GM19328 (cell line): ENCODE measurements around the gene SEMA3E.
"Not testable (repeated sequence)": the region's sequence is repeated elsewhere in the genome, so short reads cannot be mapped to it uniquely, and the experiment has no call there.

Source experiments
- ATAC-seq: cut with Tn5 transposase; IDR thresholded peaks from one replicate; pipeline ENCODE4 v1.9.1; 2021; ENCODE audit warnings: mild to moderate bottlenecking, moderate library complexity; ENCODE audit not compliant: unreplicated experiment

Gene SEMA3E

DNA sequence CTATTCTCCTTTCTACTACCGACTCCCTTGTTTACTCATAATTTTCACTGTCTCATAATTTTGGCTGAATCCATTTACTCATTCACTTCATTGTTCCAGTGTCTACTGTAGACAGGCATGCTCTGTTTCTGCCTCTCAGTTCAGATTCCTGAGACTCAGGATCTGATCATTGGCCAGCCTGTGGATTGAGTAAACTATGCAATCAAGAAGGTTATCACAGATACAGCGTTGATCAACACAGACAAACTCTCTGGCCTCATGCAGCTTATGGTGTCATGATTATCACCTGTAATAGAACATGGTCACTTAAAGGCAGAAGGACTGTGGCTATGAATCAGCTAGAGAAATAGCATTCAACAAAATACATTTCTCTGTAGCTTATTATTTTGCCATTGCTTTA lies 86.0 kb downstream of the SEMA3E start:
- no peak for ATAC-seq

DNA sequence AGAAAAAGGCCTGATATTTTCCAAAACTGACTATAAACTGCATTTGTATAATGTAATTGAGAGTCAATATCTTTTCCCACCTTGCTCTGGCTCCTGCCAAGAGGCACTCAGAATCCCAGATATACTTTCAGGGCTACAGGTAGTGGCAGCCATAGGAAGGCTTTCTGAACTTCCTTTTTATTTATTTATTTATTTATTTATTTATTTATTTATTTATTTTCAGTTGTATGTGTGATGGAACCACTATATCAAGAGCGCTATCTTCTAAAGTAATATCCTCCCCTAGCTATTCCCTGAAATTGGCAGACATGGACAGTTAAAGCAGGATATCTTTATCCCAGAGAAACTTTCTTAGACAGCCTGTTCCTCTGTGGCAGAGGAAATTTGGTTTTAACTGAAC lies 86.7 kb downstream of the SEMA3E start:
- ATAC-seq = no peak

DNA sequence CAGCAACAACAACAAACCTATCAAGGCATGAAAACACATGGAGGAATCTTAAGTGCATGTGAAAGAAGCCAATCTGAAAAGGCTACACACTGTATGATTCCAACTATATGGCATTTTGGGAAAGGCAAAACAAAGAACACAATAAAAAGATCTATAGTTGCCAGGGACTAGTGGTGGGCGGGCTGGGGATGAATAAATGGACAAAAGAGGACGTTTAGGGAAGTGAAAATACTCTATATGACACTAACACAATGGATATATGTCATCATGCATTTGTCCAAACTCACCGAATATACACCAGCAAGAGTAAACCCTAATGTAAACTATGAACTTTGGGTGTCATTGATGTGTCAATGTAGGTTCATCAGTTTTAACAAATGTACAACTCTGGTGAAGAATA lies 89.1 kb downstream of the SEMA3E start:
- no peak for ATAC-seq

DNA sequence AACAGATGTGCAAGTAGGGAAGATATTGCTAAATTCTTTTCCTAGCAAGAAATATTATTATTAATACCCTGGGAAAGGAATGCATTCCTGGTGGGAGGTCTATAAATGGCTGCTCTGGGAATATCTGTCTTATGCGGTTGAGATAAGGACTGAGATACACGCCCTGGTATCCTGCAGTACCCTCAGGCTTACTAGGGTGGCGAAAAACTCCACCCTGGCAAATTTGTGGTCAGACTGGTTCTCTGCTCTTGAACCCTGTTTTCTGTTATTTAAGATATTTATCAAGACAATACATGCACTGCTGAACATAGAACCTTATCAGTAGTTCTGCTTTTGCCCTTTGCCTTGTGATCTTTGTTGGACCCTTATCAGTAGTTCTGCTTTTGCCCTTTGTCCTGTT lies 96.4 kb downstream of the SEMA3E start:
- ATAC-seq = not testable (repeated sequence)

DNA sequence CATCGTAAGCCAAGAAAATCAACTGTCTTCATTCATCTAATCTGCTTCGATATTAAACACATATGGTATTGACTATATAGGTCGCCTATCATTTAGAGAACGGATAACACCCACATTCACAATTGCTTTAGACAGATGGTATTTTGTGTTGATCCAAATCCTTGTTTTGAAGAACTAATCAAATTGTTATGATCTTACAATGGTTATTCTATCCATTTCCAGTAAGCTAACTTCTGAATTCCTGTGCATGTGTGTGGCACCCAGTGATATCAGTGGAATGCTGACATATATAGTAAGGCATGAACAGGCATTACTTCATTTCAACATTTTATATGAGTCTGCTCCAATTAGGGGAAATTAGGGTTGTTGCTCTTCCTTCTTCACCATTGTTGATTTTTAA lies 98.8 kb downstream of the SEMA3E start:
- ATAC-seq = no peak

DNA sequence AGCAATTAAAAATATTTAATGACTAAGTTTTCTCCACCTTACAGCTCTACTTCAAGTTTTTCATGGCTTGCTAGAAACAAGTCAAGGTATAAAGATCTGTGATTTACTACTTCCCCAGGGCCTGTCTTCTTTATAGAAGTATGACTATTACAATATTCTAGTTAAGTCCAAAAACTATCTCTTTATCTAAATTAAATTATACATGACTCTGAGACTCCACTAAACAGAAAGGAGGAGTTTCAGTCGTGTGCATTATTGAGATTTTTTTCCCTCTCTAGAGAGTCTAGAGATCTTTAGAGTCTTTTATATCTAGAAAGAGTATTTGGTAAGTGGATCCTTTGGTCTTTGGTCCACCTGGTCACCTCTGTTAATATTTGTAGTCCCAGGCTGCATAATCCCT lies 100.7 kb downstream of the SEMA3E start:
- no peak for ATAC-seq

DNA sequence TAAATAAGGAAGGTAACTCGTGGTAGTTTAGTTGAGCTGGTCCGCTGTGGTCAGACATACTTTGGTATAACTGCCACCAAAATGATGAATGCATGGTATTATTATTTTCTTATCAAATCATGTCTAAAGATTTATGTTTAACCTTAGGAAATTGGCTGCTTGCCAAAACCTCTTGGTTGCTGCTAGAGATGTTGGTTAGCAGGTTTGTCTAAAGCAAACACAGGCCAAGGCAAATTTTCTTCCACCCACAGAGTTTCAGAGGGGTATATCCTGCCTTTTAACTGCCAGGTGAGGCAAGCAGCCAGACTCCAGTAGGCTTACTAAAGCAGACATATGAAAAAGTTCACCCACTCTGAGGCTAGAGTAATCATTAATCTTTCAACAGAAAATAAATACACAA lies 101.4 kb downstream of the SEMA3E start:
- ATAC-seq = peak; percentile 80

DNA sequence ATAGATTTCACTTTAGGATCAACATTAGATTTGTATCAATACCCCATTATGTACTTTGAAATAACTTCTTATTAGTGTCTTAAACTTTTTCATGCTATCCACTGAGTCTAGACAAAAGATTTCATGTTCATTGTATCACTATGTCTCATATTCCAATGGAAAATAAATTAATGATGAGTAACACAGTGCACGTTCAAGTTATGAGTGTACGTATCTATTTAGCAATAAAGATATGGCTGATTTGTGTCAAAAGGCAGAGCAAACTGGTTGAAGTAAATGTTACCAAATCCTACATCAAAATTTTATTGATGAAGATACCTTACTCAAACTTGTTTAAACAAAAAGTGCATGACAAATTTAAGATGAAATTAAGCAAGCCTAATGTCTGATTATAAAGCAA lies 102.4 kb downstream of the SEMA3E start:
- no peak for ATAC-seq

DNA sequence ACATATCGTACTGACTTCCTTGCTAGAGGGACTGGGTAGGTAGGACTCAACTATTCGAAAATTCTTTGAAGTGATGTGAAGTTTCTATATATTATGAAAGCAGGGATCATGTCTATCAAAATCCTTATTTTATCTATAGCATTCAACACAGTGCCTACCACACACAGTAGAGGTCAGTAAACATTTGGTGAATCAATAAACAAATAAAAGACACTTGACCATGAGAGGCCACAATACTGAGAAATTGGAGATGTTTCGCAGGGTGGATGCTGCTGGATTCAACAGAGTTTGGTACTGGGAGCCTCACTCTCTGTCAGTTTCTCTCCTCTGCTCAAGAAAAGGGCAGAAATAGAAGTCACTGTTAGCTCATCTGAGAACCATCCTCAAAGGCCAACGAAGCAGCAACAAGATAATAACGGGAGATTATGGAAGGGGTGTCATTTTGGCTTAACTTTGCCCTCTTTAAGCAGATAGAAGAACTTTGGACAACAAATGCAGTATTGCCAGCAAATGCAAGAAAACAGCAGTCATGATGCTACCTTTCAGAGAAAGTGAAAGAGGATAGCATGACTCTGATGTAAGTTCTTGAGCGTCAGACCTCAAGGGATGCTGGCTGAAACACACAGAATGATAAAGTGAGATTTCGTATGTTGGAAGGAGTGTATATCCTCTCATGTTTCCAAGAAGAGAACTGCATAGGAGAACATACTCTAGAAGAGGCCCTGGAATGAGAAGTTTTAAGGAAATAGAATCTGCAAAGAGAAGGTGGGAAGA lies 107.6 kb downstream of the SEMA3E start:
- no peak for ATAC-seq

DNA sequence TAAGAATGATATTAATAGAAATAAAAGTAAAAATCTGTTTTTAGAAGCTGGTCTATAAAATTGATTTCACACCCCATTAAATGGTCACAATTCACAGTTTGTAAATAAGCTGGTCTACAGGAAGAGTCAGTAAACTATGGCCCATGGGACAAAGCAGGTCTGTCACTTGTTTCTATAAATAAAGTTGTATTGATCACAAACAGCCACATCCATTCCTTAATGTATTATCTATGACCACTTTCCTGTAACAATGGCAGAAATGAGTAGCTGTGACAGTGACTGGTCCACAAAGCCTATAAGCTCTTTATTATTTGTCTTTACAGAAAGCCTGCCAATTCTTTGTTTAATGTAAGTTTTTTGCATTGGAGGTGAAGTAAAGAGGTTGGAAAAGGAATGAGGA lies 114.5 kb downstream of the SEMA3E start:
- no peak for ATAC-seq

DNA sequence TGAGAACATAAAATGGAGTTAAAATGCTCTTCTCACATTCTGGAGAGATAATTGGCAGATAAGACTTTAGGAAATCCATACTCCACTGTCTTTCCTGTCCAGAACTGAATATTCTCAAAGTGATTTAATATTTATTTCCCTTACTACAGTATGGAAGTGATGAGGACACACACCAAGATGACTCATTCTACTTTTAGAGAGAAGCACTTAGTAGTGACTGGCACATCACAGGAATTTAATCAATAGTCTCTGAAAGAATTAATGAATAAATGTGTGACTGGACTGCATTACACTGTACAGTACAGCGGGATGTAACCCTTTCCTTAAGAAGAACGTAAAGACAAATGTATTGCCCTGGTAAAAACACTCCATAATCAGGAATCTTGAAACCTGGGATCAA lies 116.7 kb downstream of the SEMA3E start:
- ATAC-seq = no peak

DNA sequence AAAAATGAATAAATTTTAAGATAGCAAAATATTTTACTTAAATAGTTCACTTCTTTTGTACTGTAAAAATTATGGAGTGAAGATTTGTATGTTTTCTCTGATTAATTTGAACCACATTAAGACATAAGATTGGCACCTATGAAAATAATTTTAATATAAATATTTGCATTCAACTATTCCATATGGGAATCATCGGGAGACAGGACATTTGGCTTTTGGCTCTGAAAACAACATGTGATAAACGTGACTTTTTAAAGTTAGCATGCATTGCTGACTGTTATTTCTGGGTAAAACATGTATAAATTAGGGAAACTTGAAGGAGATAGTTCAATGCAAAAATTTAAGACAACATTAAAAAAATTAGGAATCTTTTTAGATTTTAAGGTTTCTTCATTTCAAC lies 117.2 kb downstream of the SEMA3E start:
- ATAC-seq = no peak

DNA sequence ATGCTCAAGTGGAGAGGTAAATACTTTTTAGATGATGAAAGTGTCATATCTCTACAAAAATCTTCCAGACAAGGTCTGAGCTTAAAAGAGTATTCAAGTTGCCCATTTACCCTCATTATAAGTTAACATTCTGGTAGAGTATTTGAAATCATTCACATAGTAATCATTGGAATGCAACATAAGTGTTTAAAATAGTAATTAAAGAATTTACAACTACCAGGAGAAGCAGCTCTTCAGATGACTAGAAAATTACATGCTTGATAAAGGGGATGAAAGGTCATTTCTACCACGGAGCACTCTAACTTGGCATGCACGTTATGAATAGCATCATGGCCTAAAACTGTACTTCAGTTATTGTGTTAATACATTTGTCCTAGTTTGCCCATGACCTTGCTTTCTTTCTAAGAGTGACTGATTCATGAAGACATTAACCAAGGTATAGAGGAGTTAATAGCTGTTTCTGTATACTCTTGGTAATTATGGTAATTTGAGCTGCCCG lies 120.0 kb downstream of the SEMA3E start:
- no peak for ATAC-seq

DNA sequence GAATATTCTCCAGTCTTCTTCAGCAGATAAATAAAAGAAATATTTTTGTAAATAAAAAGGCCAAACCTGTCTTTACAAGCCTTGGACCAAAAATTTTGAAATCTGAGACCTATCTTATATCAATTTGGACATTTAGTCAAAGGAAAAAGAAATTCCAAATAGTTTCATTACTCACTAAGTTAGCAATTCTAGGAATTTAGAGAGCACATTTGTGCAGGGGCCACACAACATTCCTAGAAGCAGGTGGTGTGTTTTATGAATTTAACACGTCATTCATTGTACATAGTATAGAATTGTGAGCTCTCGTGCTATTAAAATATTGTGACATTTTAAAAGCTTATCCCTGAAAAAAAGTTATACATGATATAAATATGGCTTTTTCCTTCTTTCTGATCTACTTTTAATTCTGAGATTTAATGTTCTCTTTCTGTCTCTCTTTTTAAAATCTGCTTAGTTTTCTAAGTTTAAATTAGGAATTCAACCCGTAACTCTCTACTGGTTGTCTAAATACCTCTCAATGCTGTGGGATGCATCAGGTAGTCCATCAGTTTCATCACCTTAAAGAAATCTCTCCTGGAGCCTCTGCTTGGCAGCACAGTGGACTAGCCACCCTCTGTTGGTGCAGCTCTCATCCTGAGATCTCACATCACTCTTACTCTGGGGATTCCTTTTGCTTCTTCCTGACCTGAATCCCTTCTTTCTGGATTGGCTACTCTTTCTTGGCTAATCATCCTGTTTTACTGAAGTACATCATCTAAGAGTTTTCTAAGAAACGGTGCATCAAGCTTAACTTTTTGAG lies 124.5 kb downstream of the SEMA3E start:
- ATAC-seq = no peak

DNA sequence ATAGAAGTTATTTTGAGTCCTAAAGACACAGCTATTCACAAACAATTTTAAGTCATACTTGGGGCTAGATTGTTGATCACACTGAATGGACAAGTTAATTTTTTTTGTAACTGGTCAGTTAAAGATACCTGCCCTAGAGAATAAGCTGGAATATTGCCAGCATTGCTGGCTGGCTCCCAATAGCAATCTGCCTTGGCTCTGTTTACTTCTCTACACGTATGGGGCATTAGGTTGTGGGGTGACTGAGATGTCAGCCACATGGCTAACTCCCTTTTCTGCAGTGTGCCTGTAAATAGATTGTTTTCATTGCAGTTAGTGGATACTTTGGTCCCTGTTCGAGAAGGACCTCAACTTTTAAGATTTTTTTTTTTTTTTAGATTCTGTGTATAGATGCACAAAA lies 128.2 kb downstream of the SEMA3E start:
- ATAC-seq = no peak

DNA sequence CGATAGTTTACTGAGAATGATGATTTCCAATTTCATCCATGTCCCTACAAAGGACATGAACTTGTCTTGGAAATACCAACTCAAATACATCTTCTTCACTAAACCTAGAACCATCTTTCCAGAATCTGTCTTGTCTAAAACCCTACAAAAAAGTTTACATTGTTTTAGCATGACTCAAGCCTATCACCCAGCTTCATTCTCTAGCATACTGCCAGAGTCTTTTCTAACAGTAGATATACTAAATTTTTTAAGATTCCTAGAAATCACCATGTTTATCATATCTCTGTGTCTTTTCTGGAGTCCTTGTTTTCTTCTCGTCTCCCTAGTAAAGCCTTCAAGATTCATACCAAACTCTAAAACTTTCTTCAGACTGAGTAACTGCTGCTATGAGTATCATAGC lies 129.7 kb downstream of the SEMA3E start:
- ATAC-seq = no peak

DNA sequence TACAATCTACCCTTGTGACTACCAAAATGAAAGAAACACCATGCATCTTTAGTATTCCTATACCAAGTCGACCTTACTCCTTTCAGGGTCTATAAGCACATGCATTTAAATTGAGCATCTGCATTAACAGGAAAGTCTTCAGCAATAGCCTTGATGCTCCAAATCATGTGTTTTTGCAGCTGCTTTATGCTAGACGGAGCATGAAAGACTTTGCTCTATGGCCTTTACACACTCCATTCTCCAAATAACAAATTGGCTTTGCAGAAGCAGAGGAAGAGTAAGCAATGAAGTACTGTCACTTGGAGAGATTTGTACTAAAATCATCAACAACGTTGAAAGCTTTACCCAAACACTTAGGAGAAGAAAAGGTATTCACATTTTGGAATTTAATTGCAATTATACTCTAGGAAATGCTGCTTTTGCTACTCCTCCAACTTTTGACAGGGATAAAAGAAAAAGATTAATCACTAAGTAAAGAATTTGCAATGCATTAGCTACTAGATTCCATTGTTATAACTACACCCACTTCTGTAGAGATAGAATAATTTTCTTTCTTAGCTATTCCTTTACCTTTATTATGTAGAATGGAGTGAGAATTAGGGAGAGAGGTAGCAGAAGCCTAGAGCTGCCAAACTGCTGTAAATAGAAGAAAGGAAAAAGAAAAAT lies 131.8 kb downstream of the SEMA3E start:
- ATAC-seq = no peak

DNA sequence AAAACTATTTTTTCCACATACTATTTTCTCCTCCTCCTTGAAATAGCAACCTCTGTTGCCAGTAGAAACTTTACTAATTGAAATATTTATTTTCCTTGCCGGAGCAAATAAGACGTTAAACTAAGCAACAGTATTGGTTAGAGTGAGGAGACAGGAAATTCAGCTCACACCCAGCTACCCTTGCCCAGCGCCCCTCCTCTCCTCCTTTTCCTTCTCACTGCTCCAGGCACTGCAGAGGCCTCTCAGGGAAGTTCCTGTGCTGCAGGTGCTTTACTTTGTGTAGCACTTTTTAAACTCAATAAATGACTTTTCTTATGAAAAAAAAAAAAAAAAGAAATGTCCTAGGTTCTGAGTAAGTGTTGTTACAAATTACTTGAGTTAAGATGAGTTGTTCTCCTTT lies 134.0 kb downstream of the SEMA3E start:
- ATAC-seq = no peak

DNA sequence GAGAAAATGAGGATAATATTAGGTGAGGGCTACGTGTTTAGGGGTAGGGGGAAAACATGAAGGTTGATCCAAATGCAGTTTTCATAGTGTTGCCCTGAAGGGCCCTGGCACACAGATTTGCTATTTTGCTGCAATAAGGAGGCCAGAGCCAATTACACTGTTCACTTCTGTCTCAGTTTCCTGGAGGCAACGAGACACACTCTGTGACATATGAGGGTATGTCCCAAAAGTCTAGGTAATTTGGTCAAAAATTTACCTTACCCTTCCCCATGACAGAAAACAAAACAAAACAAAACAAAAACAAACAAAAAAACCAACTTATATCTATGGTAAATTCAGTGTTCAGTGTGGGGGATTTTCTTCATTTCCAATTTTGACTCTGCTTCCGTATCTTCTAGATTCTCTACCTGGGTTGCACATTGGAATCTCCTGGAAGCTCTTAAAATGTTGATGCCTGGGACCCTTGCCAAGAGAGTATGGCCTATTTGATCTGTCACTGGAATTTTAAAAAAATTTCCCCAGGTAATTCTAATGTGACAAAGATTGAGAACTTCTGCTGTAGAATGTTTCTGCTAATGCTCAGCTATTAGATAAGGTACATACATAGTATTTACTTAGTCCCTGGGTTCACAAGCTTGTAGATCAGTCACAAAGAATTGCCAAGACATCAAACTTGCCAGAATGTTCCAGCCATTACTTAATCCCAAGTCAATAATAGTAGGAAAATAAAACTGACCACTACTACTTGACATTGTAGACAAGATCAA lies 139.5 kb downstream of the SEMA3E start:
- no peak for ATAC-seq

DNA sequence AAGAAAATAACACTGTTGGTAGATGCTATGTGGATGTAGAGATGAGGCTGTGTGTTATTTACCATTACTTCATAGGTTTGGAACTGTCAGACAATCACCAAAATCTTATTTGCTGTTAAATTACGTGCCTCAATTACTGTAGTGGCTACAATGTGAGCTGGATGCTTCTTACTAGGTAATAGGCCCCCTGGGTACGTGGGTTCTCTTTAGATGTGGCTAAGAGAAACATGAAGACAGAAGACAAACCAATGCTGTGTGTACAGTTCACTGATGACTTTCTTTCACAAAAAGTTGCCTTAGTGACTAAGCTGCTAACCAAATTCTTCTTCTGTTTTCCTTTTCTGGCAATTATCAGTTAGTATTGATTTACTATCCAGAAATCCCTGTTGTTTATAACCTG lies 144.6 kb downstream of the SEMA3E start:
- ATAC-seq = no peak

DNA sequence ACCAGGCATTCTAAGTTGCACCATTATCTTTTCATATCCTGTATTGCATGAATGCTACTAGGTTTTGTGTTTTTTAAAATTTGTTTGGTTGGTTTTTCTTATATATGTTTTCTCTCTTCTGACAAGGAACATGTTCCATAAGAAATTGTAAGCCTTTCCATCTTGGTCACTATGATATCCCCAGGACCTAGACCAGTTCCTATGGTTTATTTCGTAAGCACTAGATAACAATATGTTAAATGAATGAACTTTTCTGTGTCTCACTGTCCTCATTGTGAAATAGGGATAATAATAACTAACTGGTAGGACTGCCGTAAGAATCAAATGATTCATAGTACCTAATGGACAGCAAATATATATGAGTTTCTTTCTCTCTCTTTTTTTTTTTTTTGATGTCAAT lies 146.3 kb downstream of the SEMA3E start:
- ATAC-seq = no peak
